B cell (primary cell): ENCODE measurements around the gene MTERF4. TPM values are rescaled to one million over a fixed set of nuclear protein-coding genes. Genes with fewer than 3 reads are reported as not detected.

Experiments
- ATAC-seq: fragments of 200-7000 bp; cut with Tn5 transposase; one replicate; pipeline ENCODE4 v1.10.0; 2021; ENCODE audit warnings: low read depth, mild to moderate bottlenecking, moderate number of reproducible peaks, moderate library complexity
- CTCF ChIA-PET: fragments of 350-600 bp; sonication (Branson Sonifier 250); formaldehyde crosslinking; loops from one replicate; lab custom pipeline; 2021; ENCODE audit warnings: antibody characterized with exemption, inconsistent platforms; lab: Charles Lee
- POLR2A ChIA-PET: fragments of 350-600 bp; sonication (Branson Sonifier 250); formaldehyde crosslinking; loops from one replicate; lab custom pipeline; 2021; ENCODE audit warnings: antibody characterized with exemption; lab: Charles Lee
- DNase-seq: peaks from one replicate; pipeline ENCODE4 v3.0.0; 2013
- H2AFZ ChIP-seq: 2 replicates; pipeline ENCODE4 v1.6.1; 2012; ENCODE audit warnings: mild to moderate bottlenecking, low read depth, low read length; ENCODE audit not compliant: insufficient read depth, poor library complexity, severe bottlenecking
- H3K27ac ChIP-seq, 2 donors: 1 replicate in 1 of 2; 2 replicates in 1 of 2; pipeline ENCODE4 v1.5.1; 2012 to 2013; ENCODE audit warnings: low read length in 2 of 2, mild to moderate bottlenecking in 2 of 2, moderate library complexity in 1 of 2
- H3K27me3 ChIP-seq, 4 experiments: fragments of 200-600 bp in 1 of 4; sonication (generic) in 1 of 4; replicated peaks in 1 of 4; 1 replicate in 2 of 4; 2 replicates in 2 of 4; pipeline versions ENCODE4 v1.6.1 to v1.7.0; 2013 to 2016; ENCODE audit warnings: low read length in 3 of 4, mild to moderate bottlenecking in 2 of 4, mixed read lengths in 1 of 4, moderate library complexity in 1 of 4; ENCODE audit not compliant: insufficient read depth in 4 of 4, control insufficient read depth in 3 of 4; ENCODE audit errors: control extremely low read depth in 1 of 4
- H3K36me3 ChIP-seq, 2 experiments: replicated peaks in 1 of 2; 1 replicate in 1 of 2; 2 replicates in 1 of 2; pipeline versions ENCODE4 v1.6.1 to v1.7.1; 2013; ENCODE audit warnings: low read length in 1 of 2; ENCODE audit not compliant: insufficient read depth in 2 of 2, control insufficient read depth in 1 of 2; ENCODE audit errors: control extremely low read depth in 1 of 2, extremely low read depth in 1 of 2
- H3K4me1 ChIP-seq, 2 donors: fragments of 200-600 bp in 1 of 2; sonication (generic) in 1 of 2; 1 replicate in 1 of 2; 2 replicates in 1 of 2; pipeline versions ENCODE4 v1.5.1 to v1.6.1; 2013 to 2017; ENCODE audit warnings: low read length in 2 of 2; ENCODE audit not compliant: control insufficient read depth in 2 of 2, insufficient read depth in 2 of 2
- H3K4me2 ChIP-seq: replicated peaks from 2 replicates; pipeline ENCODE3; 2012; ENCODE audit warnings: mild to moderate bottlenecking, low read depth, low read length; ENCODE audit not compliant: poor library complexity, severe bottlenecking
- H3K4me3 ChIP-seq, 5 experiments: fragments of 200-600 bp in 1 of 5; sonication (generic) in 1 of 5; 1 replicate in 3 of 5; 2 replicates in 2 of 5; pipeline versions ENCODE4 v1.5.1 to v1.7.0; 2011 to 2016; ENCODE audit warnings: low read length in 4 of 5, mild to moderate bottlenecking in 4 of 5, low read depth in 2 of 5, control low read depth in 1 of 5, moderate library complexity in 1 of 5; ENCODE audit not compliant: insufficient read depth in 1 of 5; ENCODE audit errors: control extremely low read depth in 1 of 5, extremely low read depth in 1 of 5
- H3K79me2 ChIP-seq: fragments of 200-600 bp; sonication (generic); one replicate; pipeline ENCODE4 v1.6.0; 2016; ENCODE audit warnings: low read length; ENCODE audit not compliant: control insufficient read depth, insufficient read depth
- H3K9ac ChIP-seq: fragments of 200-600 bp; sonication (generic); 2 replicates; pipeline ENCODE4 v1.6.1; 2017; ENCODE audit warnings: mild to moderate bottlenecking, low read length, moderate library complexity
- H3K9me3 ChIP-seq, 3 donors: one replicate each; pipeline versions ENCODE4 v1.6.1 to v1.7.1; 2013; ENCODE audit warnings: low read length in 2 of 3; ENCODE audit not compliant: control insufficient read depth in 2 of 3, insufficient read depth in 1 of 3; ENCODE audit errors: control extremely low read depth in 1 of 3
- H4K20me1 ChIP-seq: 2 replicates; pipeline ENCODE4 v1.6.0; 2012; ENCODE audit warnings: mild to moderate bottlenecking, low read length; ENCODE audit not compliant: insufficient read depth, control insufficient read depth, poor library complexity, severe bottlenecking
- H3K27ac Mint-ChIP-seq: one replicate; pipeline ENCODE4 v1.8.0; 2021; ENCODE audit warnings: mixed read lengths
- H3K27me3 Mint-ChIP-seq: one replicate; pipeline ENCODE4 v1.8.0; 2021; ENCODE audit warnings: mixed read lengths
- H3K4me1 Mint-ChIP-seq: one replicate; pipeline ENCODE4 v1.8.0; 2021; ENCODE audit warnings: mixed read lengths
- H3K4me3 Mint-ChIP-seq: one replicate; pipeline ENCODE4 v1.8.0; 2021; ENCODE audit warnings: mixed read lengths
- H3K9me3 Mint-ChIP-seq: one replicate; pipeline ENCODE4 v1.8.0; 2022; ENCODE audit warnings: mixed read lengths; ENCODE audit not compliant: insufficient read depth
- EZH2 ChIP-seq: IDR thresholded peaks from 2 replicates; pipeline ENCODE4 v1.6.1; 2012; ENCODE audit warnings: borderline replicate concordance, low read depth, mild to moderate bottlenecking, moderate library complexity, low read length; ENCODE audit not compliant: insufficient read depth, poor library complexity, severe bottlenecking
- WGBS: methylation state at CpG from one replicate; pipeline ENCODE4 v1.1.5; 2013; ENCODE audit warnings: missing lambda C conversion rate; ENCODE audit not compliant: insufficient coverage; 5-methylcytosine and 5-hydroxymethylcytosine counted together
- intact Hi-C: fragments of 100-400 bp; cut with micrococcal nuclease; formaldehyde crosslinking; loops from one replicate; pipeline ENCODE4 v1.10.0; 2022
- polyA plus RNA-seq: library from polyadenylated mRNA; depleted of rRNA; stranded (reverse); fragments of >200 nt; gene quantifications from 2 replicates; pipeline ENCODE4 v1.2.3, GENCODE V29; 2012
- total RNA-seq, 2 donors: library from RNA; stranded (reverse); fragments of 120-200 nt in 1 of 2; gene quantifications; 1 replicate in 1 of 2; 2 replicates in 1 of 2; pipeline versions ENCODE4 v1.2.3 to v1.2.4, GENCODE V29; 2013 to 2022
- TF ChIP-seq, protein P1 (sequence below): fragments of 200-600 bp; IDR thresholded peaks from one replicate; pipeline ENCODE4 v1.8.0; 2022; ENCODE audit warnings: antibody characterized with exemption, mild to moderate bottlenecking

Gene MTERF4
- total and polyA plus RNA-seq, 2 donors (not counting 1 experiment from before 2014, with no cell fraction given), result 88.7 to 153 TPM

DNA sequence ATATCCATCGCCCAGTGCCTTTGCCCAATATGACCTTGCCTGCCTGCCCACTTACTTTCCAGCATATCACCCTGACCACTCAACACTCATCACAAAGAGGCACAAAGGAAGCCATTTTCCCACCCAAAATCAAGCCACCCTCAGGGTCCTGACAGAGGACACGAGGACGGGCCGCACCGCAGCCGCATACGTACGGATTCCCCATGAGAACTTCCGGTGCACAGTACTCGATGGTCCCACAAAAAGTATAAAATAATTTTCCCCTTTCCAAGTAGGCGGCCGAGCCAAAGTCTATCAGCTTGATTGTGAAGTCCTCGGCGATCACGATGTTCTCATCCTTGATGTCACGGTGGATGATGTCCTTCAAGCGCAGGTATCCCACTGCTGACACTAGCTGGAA lies 10.0 kb upstream of the MTERF4 start:
- H3K9ac ChIP-seq, result no peak overlapping the region
- H3K27me3 ChIP-seq, result no peaks in the 10 kb centered on the region
- peak overlapping the region; percentile 53 for H3K4me2 ChIP-seq
- 92% methylated on average over 12 of the region's 17 CpGs for WGBS
- H3K79me2 ChIP-seq, result peaks cover 4% of the 10 kb centered on the region
- peaks cover 35 to 59% of the 10 kb centered on the region in 2 donors for H3K4me1 ChIP-seq
- H3K27ac Mint-ChIP-seq, result peak overlapping the region; percentile 57
- peak overlapping the region; percentile 89 to 95 for H3K27ac ChIP-seq
- intact Hi-C loops, result no loop called here
- no peak for DNase-seq
- H3K27me3 Mint-ChIP-seq, result no peaks in the 10 kb centered on the region
- TF ChIP-seq, protein P1, sequence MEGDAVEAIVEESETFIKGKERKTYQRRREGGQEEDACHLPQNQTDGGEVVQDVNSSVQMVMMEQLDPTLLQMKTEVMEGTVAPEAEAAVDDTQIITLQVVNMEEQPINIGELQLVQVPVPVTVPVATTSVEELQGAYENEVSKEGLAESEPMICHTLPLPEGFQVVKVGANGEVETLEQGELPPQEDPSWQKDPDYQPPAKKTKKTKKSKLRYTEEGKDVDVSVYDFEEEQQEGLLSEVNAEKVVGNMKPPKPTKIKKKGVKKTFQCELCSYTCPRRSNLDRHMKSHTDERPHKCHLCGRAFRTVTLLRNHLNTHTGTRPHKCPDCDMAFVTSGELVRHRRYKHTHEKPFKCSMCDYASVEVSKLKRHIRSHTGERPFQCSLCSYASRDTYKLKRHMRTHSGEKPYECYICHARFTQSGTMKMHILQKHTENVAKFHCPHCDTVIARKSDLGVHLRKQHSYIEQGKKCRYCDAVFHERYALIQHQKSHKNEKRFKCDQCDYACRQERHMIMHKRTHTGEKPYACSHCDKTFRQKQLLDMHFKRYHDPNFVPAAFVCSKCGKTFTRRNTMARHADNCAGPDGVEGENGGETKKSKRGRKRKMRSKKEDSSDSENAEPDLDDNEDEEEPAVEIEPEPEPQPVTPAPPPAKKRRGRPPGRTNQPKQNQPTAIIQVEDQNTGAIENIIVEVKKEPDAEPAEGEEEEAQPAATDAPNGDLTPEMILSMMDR, result no peak
- no peak for TF ChIP-seq EZH2
- ChIA-PET CTCF (interaction anchor here (0.7 to 3.3 kb wide), 2 partner anchors 12 to 129 kb away, joined by 3 to 20 read pairs; partner anchors contain the start of gene MTERF4), POLR2A (interaction anchor here (0.5 to 2.0 kb wide), 5 partner anchors 10 to 76 kb away, joined by 3 to 8 read pairs (median 5); partner anchors contain the start of genes MTERF4 and PASK)
- no peaks in the 10 kb centered on the region for H3K9me3 Mint-ChIP-seq
- no peak for ATAC-seq
- peaks cover 0 to 36% of the 10 kb centered on the region in 2 experiments for H3K36me3 ChIP-seq
- no peaks in the 10 kb centered on the region for H4K20me1 ChIP-seq
- H3K4me1 Mint-ChIP-seq, result peaks cover 53% of the 10 kb centered on the region
- H3K9me3 ChIP-seq, result peaks cover 0 to 6% (median 0%) of the 10 kb centered on the region in 3 donors
- peak overlapping the region; percentile 17 for H3K4me3 Mint-ChIP-seq
- peak overlapping the region in 1 of 5 experiments; percentile 23 for H3K4me3 ChIP-seq
- H2AFZ ChIP-seq, result no peak overlapping the region

GRCh38 chr2:241111440-241111805 lies 9.3 kb upstream of the MTERF4 start:
- ChIA-PET POLR2A (interaction anchor here (0.8 to 2.6 kb wide), 5 partner anchors 10 to 40 kb away, joined by 4 to 29 read pairs (median 8); partner anchors contain the start of gene MTERF4), CTCF (interaction anchor here (1.3 to 3.3 kb wide), 3 partner anchors 11 to 39 kb away, joined by 4 to 20 read pairs (median 16); partner anchors contain the start of genes MTERF4, PASK and PPP1R7)
- peaks cover 0 to 33% of the 10 kb centered on the region in 2 experiments for H3K36me3 ChIP-seq
- 41% methylated on average over 9 of the region's 9 CpGs for WGBS
- H3K9me3 Mint-ChIP-seq, result no peaks in the 10 kb centered on the region
- intact Hi-C loops, result loop anchor here (1.0 to 2.0 kb wide), 2 partner anchors 16 to 77 kb away; no protein-coding TSS in a partner anchor
- H3K27me3 Mint-ChIP-seq, result no peaks in the 10 kb centered on the region
- peaks cover 53% of the 10 kb centered on the region for H3K4me1 Mint-ChIP-seq
- peak overlapping the region; percentile 74 for H3K4me3 Mint-ChIP-seq
- H4K20me1 ChIP-seq, result no peaks in the 10 kb centered on the region
- H3K27me3 ChIP-seq, result no peaks in the 10 kb centered on the region
- ATAC-seq, result peak; percentile 67
- H2AFZ ChIP-seq, result no peak overlapping the region
- peaks cover 0 to 6% (median 0%) of the 10 kb centered on the region in 3 donors for H3K9me3 ChIP-seq
- peak overlapping the region; percentile 97 for H3K27ac Mint-ChIP-seq
- DNase-seq, result peak; percentile 74
- H3K27ac ChIP-seq, result peak overlapping the region; percentile 89 to 95
- peak overlapping the region in 1 of 5 experiments; percentile 23 for H3K4me3 ChIP-seq
- H3K79me2 ChIP-seq, result peaks cover 4% of the 10 kb centered on the region
- H3K9ac ChIP-seq, result peak overlapping the region; percentile 30
- no peak for TF ChIP-seq EZH2
- TF ChIP-seq, protein P1, result no peak
- H3K4me1 ChIP-seq, result peaks cover 35 to 59% of the 10 kb centered on the region in 2 donors
- H3K4me2 ChIP-seq, result peak overlapping the region; percentile 53
